T follicular helper cell (primary cell): ENCODE data around the gene PILRB.
"Not testable (repeated sequence)": the region's sequence is repeated elsewhere in the genome, so short reads cannot be mapped to it uniquely, and the experiment has no call there.

Experiments
- DNase-seq: peaks from one replicate; pipeline ENCODE4 v3.0.0-alpha.2; 2020; ENCODE audit warnings: low read depth

Gene PILRB

DNA sequence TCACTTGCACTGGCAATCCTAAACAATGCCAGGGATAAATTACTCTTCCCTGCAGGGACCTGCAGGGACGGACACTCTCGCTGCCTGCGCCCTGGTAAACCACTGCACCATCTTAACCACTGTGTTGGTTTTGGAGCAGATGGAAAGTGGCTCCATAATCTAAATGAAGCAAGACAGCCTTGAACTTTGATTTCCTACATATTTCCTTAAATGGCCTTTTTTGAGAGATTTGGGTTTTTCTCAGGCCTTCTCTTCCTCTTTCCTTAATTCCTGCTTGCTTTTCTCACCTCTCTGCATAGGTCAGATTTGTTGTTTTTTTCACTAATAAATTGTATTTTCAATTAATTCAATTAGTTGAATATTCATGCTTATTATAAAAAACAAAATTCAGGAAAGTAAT, 18.1 kb downstream of the PILRB start:
- DNase-seq: no peak

DNA sequence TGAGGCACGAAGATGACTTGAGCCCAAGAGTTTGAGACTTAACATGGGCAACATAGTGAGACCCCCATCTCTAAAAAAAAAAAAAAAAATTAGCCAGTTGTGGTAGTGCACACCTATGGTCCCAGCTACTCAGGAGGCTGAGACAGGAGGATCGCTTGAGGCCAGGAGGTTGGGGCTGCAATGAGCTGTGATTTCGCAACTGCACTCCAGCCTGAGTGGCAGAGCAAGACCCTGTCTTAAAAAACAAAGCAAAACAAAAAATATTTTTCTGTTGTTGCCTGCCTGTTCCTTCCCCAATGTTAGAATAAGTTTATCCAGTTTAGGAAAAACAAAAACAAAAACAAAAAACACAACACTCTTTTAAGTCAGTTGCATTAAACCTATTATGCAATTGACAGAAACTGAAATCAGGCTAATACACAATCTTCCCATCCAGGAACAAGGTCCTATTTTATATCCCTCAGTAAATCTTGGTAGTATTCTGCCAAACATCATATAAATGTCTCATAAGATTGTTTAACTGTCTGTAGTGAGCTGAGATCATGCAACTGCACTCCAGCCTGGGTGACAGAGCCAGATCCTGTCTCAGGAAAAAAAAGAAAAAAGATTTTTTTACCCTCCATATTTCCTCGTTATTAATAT, 20.3 kb downstream of the PILRB start:
- no peak for DNase-seq

- no peak for DNase-seq
Measured at GRCh38 chr7:100380196-100380595, 22.3 kb downstream of the PILRB start.

GRCh38 chr7:100381531-100382233, 23.8 kb downstream of the PILRB start:
- DNase-seq: not testable (repeated sequence)

DNA sequence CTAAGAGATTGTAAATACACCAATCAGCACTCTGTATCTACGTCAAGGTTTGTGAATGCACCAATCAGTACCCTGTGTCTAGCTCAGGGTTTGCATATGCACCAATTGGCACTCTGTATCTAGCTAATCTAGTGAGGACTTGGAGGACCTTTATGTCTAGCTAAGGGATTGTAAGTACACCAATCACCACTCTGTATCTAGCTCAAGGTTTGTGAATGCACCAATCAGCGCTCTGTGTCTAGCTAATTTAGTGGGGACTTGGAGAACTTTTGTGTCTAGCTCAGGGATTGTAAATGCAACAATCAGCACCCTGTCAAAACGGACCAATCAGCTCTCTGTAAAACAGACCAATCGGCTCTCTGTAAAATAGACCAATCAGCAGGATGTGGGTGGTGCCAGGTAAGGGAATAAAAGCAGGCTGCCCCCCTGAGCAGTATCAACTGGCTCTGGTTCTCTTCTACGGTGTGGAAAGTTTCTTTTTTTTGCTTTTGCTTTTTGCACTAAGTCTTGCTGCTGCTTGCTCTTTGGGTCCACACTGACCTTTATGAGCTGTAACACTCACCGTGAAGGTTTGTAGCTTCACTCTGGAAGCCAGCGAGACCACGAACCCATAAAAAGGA, 24.4 kb downstream of the PILRB start:
- DNase-seq: not testable (repeated sequence)

GRCh38 chr7:100384628-100385294, 26.8 kb downstream of the PILRB start:
- no peak for DNase-seq

DNA sequence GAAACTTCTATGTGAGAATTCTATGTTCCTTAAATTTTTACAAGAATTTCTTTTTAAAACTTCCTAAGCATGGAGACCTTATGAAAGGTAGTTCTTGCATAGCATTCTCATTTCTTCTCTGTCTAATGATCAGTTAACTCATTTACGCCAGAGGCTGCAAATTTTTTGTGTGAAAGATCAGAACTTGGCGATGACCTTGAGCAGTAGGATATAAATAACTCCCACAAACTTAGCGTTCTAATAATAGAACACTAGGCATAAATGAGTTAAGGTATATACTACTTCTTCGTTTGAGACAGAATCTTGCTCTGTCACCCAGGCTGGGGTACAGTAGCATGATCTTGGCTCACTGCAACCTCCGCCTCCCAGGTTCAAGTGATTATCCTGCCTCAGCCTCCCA, 29.0 kb downstream of the PILRB start:
- DNase-seq: no peak

- DNase-seq: no peak
Measured at GRCh38 chr7:100387695-100388094, 29.8 kb downstream of the PILRB start.

- no peak for DNase-seq
Measured at GRCh38 chr7:100389437-100390088, 31.6 kb downstream of the PILRB start.

DNA sequence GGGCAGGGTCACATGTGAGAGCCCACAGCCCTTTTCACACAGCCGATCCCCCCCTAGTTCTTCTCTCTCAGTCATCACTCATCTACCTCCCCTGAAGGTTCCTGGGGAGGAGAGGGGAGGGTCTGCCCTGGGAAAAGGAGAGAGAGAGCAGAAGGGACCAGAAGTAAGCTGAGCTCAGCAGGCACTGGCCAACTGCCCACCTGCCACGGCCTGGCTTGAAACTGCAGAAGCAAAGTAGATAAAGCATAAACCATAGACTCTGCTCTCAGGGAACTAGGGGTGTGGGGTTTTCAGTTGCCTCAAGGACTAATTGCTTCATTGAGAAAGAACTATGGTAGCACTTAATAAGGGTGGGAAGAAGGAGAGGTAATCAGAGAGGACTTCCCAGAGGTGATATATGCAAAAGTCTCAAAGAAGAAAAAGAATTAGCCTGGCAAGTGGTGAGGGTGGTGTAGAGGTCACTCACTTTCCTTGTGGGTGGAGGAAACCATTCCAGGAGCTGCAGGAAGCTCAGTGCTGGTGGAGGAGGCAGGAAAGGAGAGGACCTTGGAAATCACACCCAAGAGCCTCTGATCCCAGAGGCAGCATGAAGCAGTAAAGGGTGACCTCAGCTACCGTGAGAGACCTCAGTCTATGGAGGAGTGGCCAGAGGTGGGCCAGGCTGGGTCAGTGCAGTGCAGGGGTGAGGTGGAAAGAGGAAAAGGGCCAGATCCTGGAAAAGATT, 32.5 kb downstream of the PILRB start:
- DNase-seq: no peak

DNA sequence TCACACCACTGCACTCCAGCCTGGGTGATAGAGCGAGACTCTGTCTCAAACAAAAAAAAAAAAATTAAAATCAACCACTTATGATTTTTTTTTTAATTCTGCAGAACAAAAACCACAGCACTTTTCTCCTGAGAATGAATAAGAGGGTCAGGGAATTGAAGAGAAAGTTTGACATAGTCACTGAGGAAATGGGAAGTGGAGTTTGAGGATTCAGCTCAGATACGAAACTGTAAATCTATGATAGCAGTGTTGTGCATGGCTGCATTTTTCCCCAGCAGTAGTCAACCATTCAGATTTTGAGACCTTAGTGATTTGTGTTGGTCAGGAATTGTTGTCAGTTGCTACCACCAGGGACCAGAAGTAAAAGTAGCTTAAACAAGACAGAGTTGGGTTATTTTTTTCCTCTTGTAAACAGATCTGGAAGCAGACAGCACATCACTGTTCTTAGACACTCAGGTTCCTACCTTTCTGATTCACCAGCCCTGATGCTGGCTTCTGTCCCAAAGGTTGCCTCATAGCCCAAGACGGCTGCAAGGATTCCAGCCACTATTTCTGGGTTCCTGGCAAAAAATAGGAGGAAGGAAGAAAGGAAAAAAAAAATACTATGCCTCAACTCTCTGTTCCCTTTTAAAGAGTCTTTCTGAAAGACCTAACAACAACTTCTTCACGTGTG, 35.5 kb downstream of the PILRB start:
- DNase-seq: no peak

DNA sequence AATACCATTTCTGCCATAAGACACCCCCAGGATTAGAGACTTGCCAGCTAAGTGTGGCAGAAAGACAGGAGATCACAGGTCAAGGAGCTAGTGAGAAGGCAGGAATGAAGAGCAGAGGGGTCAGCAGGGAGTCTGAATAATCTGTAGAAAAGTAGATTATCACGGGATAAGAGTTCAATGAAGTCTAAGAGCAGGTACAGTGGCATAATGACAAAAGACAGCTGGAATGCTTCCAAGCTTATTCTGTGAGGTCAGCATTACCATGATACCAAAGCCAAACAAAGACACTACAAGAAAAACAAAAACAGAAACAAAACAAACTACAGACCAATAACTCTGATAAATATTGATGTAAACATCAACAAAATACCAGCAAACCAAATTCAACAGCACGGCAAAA, 36.2 kb downstream of the PILRB start:
- DNase-seq: no peak

DNA sequence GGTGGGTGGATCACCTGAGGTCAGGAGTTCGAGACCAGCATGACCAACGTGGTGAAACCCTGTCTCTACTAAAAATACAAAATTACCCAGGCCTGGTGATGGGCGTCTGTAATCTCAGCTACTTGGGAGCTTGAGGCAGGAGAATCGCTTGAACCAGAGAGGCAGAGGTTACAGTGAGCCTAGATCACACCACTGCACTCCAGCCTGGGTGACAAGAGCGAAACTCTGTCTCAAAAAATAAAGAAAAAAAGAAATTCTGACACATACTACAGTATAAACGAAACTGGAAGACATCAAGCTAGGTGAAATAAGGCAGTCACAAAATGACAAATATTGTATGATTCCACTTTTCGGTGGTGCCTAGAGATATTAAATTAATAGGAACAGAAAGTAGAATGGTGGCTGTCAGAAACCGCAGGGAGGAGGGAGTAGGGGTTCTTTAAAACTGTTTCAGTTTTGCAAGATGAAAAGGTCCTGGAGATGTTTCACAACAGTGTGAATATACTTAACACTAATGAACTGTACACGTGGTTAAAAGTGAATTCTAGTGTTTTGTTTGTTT, 38.6 kb downstream of the PILRB start:
- DNase-seq: no peak

GRCh38 chr7:100397315-100398081, 39.6 kb downstream of the PILRB start:
- no peak for DNase-seq

GRCh38 chr7:100398239-100398638, 40.3 kb downstream of the PILRB start:
- DNase-seq: no peak

DNA sequence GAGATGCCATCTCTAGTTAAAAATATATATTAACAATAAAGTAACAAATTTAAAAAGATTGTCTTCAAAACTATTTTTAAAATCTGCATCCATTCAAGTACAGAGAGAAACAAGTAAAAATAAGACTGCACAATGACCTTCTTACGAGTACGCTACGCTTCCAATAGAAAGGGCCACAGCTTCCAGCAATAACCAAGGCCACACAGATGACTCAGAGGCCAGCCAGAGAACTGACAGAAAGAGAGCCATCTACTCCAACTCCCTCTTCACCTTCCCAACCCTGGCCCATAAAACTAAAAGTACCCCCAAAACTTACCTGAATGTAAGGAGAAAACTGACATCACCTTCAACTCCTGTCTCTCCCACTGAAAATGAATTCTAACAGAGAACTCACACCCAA, 42.1 kb downstream of the PILRB start:
- DNase-seq: no peak

DNA sequence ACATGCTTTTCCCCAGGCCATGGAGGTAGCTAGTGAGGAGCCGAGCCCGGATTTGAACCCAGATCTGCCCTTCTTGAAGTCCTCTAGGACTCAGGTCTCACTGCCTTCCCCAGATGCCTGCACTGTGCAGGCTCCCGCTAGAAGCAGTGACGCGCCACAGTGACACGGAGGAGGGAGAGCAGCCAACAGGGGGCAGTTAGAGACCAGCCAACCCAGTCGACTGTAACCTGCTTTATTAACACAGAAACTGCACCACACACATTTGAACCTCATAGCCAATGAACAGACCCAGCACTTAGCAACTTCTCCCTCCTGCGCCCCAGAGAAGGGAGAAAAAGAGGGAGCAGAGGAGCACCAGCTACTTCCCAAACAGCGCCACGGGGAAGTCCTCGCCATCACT, 42.7 kb downstream of the PILRB start:
- no peak for DNase-seq

GRCh38 chr7:100401811-100402210, 43.9 kb downstream of the PILRB start:
- DNase-seq: no peak

GRCh38 chr7:100402241-100402640, 44.3 kb downstream of the PILRB start:
- DNase-seq: no peak

DNA sequence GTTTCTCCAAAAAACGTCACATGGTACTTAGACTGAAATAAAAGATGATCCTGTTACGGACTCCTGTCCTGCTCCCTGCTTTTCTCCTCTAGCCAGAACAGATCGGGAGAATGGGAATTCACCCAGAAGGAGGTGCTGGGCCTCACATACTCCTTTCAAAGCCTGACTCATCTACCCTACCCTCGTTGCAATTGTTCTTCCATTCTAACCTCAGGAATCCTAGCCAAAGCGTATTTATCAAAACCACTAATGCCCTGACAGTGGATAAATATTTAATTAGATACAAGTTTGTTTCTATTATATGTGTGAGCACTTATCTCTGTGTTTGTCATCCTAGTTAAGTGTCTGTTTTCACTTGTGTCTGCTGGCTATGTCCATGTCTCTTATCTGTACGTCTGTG, 48.9 kb downstream of the PILRB start:
- no peak for DNase-seq
